NK-92 treated with Interleukin-12 subunit alpha and Interleukin-12 subunit beta, amount 100 ng/mL, for 24 hours (cell line): ENCODE measurements around the gene NRXN2.
"Not testable (repeated sequence)": the region's sequence is repeated elsewhere in the genome, so short reads cannot be mapped to it uniquely, and the experiment has no call there.

Source experiments
- DNase-seq: peaks from one replicate; lab custom pipeline; 2025; lab: John Stamatoyannopoulos, UW

NRXN2 gene

GRCh38 chr11:64674774-64675173 lies 48.2 kb downstream of the NRXN2 start:
- DNase-seq = no peak

- no peak for DNase-seq
Measured at GRCh38 chr11:64673279-64673678, 49.7 kb downstream of the NRXN2 start.

- no peak for DNase-seq
Measured at GRCh38 chr11:64672875-64673274, 50.1 kb downstream of the NRXN2 start.

- DNase-seq = no peak
Measured at GRCh38 chr11:64670975-64671374, 52.0 kb downstream of the NRXN2 start.

- no peak for DNase-seq
Measured at GRCh38 chr11:64667154-64667745, 55.7 kb downstream of the NRXN2 start.

- DNase-seq = no peak
Measured at GRCh38 chr11:64665411-64665821, 57.6 kb downstream of the NRXN2 start.

GRCh38 chr11:64664236-64664870 lies 58.6 kb downstream of the NRXN2 start:
- not testable (repeated sequence) for DNase-seq

- no peak for DNase-seq
Measured at GRCh38 chr11:64663656-64664055, 59.3 kb downstream of the NRXN2 start.

- no peak for DNase-seq
Measured at GRCh38 chr11:64661614-64662013, 61.4 kb downstream of the NRXN2 start.

- DNase-seq = no peak
Measured at GRCh38 chr11:64661146-64661545, 61.9 kb downstream of the NRXN2 start.

GRCh38 chr11:64660706-64661105 lies 62.3 kb downstream of the NRXN2 start:
- no peak for DNase-seq

GRCh38 chr11:64660205-64660604 lies 62.8 kb downstream of the NRXN2 start:
- no peak for DNase-seq

- no peak for DNase-seq
Measured at GRCh38 chr11:64659417-64660144, 63.4 kb downstream of the NRXN2 start.

GRCh38 chr11:64658265-64658664 lies 64.7 kb downstream of the NRXN2 start:
- no peak for DNase-seq

- no peak for DNase-seq
Measured at GRCh38 chr11:64656862-64657261, 66.1 kb downstream of the NRXN2 start.

- no peak for DNase-seq
Measured at GRCh38 chr11:64655941-64656601, 66.9 kb downstream of the NRXN2 start.

GRCh38 chr11:64654958-64655541 lies 67.9 kb downstream of the NRXN2 start:
- no peak for DNase-seq

- no peak for DNase-seq
Measured at GRCh38 chr11:64654439-64654838, 68.6 kb downstream of the NRXN2 start.

- no peak for DNase-seq
Measured at GRCh38 chr11:64653388-64653973, 69.5 kb downstream of the NRXN2 start.

- DNase-seq = peak; percentile 50
Measured at GRCh38 chr11:64652586-64653387, 70.2 kb downstream of the NRXN2 start.

GRCh38 chr11:64650923-64651523 lies 72.0 kb downstream of the NRXN2 start:
- no peak for DNase-seq
